B cell (primary cell): ENCODE measurements around the gene TBL1XR1. TPM values are rescaled to one million over a fixed set of nuclear protein-coding genes. Genes with fewer than 3 reads are reported as not detected.

Source experiments
- ATAC-seq: fragments of 200-7000 bp; cut with Tn5 transposase; one replicate; pipeline ENCODE4 v1.10.0; 2021; ENCODE audit warnings: low read depth, mild to moderate bottlenecking, moderate number of reproducible peaks, moderate library complexity
- CTCF ChIA-PET: fragments of 350-600 bp; sonication (Branson Sonifier 250); formaldehyde crosslinking; loops from one replicate; lab custom pipeline; 2021; ENCODE audit warnings: antibody characterized with exemption, inconsistent platforms; lab: Charles Lee
- POLR2A ChIA-PET: fragments of 350-600 bp; sonication (Branson Sonifier 250); formaldehyde crosslinking; loops from one replicate; lab custom pipeline; 2021; ENCODE audit warnings: antibody characterized with exemption; lab: Charles Lee
- DNase-seq: peaks from one replicate; pipeline ENCODE4 v3.0.0; 2013
- H2AFZ ChIP-seq: 2 replicates; pipeline ENCODE4 v1.6.1; 2012; ENCODE audit warnings: mild to moderate bottlenecking, low read depth, low read length; ENCODE audit not compliant: insufficient read depth, poor library complexity, severe bottlenecking
- H3K27ac ChIP-seq, 2 donors: 1 replicate in 1 of 2; 2 replicates in 1 of 2; pipeline ENCODE4 v1.5.1; 2012 to 2013; ENCODE audit warnings: low read length in 2 of 2, mild to moderate bottlenecking in 2 of 2, moderate library complexity in 1 of 2
- H3K27me3 ChIP-seq, 4 experiments: fragments of 200-600 bp in 1 of 4; sonication (generic) in 1 of 4; replicated peaks in 1 of 4; 1 replicate in 2 of 4; 2 replicates in 2 of 4; pipeline versions ENCODE4 v1.6.1 to v1.7.0; 2013 to 2016; ENCODE audit warnings: low read length in 3 of 4, mild to moderate bottlenecking in 2 of 4, mixed read lengths in 1 of 4, moderate library complexity in 1 of 4; ENCODE audit not compliant: insufficient read depth in 4 of 4, control insufficient read depth in 3 of 4; ENCODE audit errors: control extremely low read depth in 1 of 4
- H3K36me3 ChIP-seq, 2 experiments: replicated peaks in 1 of 2; 1 replicate in 1 of 2; 2 replicates in 1 of 2; pipeline versions ENCODE4 v1.6.1 to v1.7.1; 2013; ENCODE audit warnings: low read length in 1 of 2; ENCODE audit not compliant: insufficient read depth in 2 of 2, control insufficient read depth in 1 of 2; ENCODE audit errors: control extremely low read depth in 1 of 2, extremely low read depth in 1 of 2
- H3K4me1 ChIP-seq, 2 donors: fragments of 200-600 bp in 1 of 2; sonication (generic) in 1 of 2; 1 replicate in 1 of 2; 2 replicates in 1 of 2; pipeline versions ENCODE4 v1.5.1 to v1.6.1; 2013 to 2017; ENCODE audit warnings: low read length in 2 of 2; ENCODE audit not compliant: control insufficient read depth in 2 of 2, insufficient read depth in 2 of 2
- H3K4me2 ChIP-seq: replicated peaks from 2 replicates; pipeline ENCODE3; 2012; ENCODE audit warnings: mild to moderate bottlenecking, low read depth, low read length; ENCODE audit not compliant: poor library complexity, severe bottlenecking
- H3K4me3 ChIP-seq, 5 experiments: fragments of 200-600 bp in 1 of 5; sonication (generic) in 1 of 5; 1 replicate in 3 of 5; 2 replicates in 2 of 5; pipeline versions ENCODE4 v1.5.1 to v1.7.0; 2011 to 2016; ENCODE audit warnings: low read length in 4 of 5, mild to moderate bottlenecking in 4 of 5, low read depth in 2 of 5, control low read depth in 1 of 5, moderate library complexity in 1 of 5; ENCODE audit not compliant: insufficient read depth in 1 of 5; ENCODE audit errors: control extremely low read depth in 1 of 5, extremely low read depth in 1 of 5
- H3K79me2 ChIP-seq: fragments of 200-600 bp; sonication (generic); one replicate; pipeline ENCODE4 v1.6.0; 2016; ENCODE audit warnings: low read length; ENCODE audit not compliant: control insufficient read depth, insufficient read depth
- H3K9ac ChIP-seq: fragments of 200-600 bp; sonication (generic); 2 replicates; pipeline ENCODE4 v1.6.1; 2017; ENCODE audit warnings: mild to moderate bottlenecking, low read length, moderate library complexity
- H3K9me3 ChIP-seq, 3 donors: one replicate each; pipeline versions ENCODE4 v1.6.1 to v1.7.1; 2013; ENCODE audit warnings: low read length in 2 of 3; ENCODE audit not compliant: control insufficient read depth in 2 of 3, insufficient read depth in 1 of 3; ENCODE audit errors: control extremely low read depth in 1 of 3
- H4K20me1 ChIP-seq: 2 replicates; pipeline ENCODE4 v1.6.0; 2012; ENCODE audit warnings: mild to moderate bottlenecking, low read length; ENCODE audit not compliant: insufficient read depth, control insufficient read depth, poor library complexity, severe bottlenecking
- H3K27ac Mint-ChIP-seq: one replicate; pipeline ENCODE4 v1.8.0; 2021; ENCODE audit warnings: mixed read lengths
- H3K27me3 Mint-ChIP-seq: one replicate; pipeline ENCODE4 v1.8.0; 2021; ENCODE audit warnings: mixed read lengths
- H3K4me1 Mint-ChIP-seq: one replicate; pipeline ENCODE4 v1.8.0; 2021; ENCODE audit warnings: mixed read lengths
- H3K4me3 Mint-ChIP-seq: one replicate; pipeline ENCODE4 v1.8.0; 2021; ENCODE audit warnings: mixed read lengths
- H3K9me3 Mint-ChIP-seq: one replicate; pipeline ENCODE4 v1.8.0; 2022; ENCODE audit warnings: mixed read lengths; ENCODE audit not compliant: insufficient read depth
- EZH2 ChIP-seq: IDR thresholded peaks from 2 replicates; pipeline ENCODE4 v1.6.1; 2012; ENCODE audit warnings: borderline replicate concordance, low read depth, mild to moderate bottlenecking, moderate library complexity, low read length; ENCODE audit not compliant: insufficient read depth, poor library complexity, severe bottlenecking
- WGBS: methylation state at CpG from one replicate; pipeline ENCODE4 v1.1.5; 2013; ENCODE audit warnings: missing lambda C conversion rate; ENCODE audit not compliant: insufficient coverage; 5-methylcytosine and 5-hydroxymethylcytosine counted together
- intact Hi-C: fragments of 100-400 bp; cut with micrococcal nuclease; formaldehyde crosslinking; loops from one replicate; pipeline ENCODE4 v1.10.0; 2022
- polyA plus RNA-seq: library from polyadenylated mRNA; depleted of rRNA; stranded (reverse); fragments of >200 nt; gene quantifications from 2 replicates; pipeline ENCODE4 v1.2.3, GENCODE V29; 2012
- total RNA-seq, 2 donors: library from RNA; stranded (reverse); fragments of 120-200 nt in 1 of 2; gene quantifications; 1 replicate in 1 of 2; 2 replicates in 1 of 2; pipeline versions ENCODE4 v1.2.3 to v1.2.4, GENCODE V29; 2013 to 2022
- TF ChIP-seq, protein P1 (sequence below): fragments of 200-600 bp; IDR thresholded peaks from one replicate; pipeline ENCODE4 v1.8.0; 2022; ENCODE audit warnings: antibody characterized with exemption, mild to moderate bottlenecking

TBL1XR1 gene
- total and polyA plus RNA-seq, 2 donors (not counting 1 experiment from before 2014, with no cell fraction given) = 17.6 to 128 TPM

DNA sequence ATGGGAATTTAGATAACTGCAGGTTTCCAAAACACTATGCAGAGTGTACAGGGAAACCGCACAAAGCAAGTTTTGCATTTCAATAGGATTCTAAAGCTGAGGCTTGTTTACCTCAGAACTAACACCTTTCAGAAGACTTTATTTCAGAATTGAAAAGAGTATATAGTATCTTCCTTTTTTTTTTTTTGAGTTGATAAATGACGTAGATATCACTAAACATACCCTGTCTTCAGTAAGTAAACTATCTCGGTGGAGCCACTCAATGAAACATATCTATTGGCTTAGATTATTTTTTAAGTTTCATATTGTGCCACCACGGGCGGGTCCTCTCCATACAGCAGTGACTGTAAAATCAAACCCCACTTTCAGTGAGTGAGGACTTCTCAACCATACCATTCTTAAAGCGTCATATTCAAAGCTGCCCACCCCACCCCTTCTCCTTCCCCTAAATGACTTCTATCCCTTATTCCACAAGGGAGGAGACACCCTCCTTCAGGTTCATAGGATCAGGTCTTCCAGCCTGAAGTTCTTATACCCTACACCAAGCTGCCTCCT, 2.0 kb upstream of the TBL1XR1 start:
- 29% methylated on average over 1 of the region's 6 CpGs for WGBS
- Histone ChIP-seq H3K4me3 (peak overlapping the region in 1 of 5 experiments; percentile 31), H3K36me3 (no peaks in the 10 kb centered on the region), H3K9me3 (peaks cover 0 to 8% (median 2%) of the 10 kb centered on the region in 3 donors), H3K9ac (no peak overlapping the region), H4K20me1 (no peaks in the 10 kb centered on the region), H3K4me2 (peak overlapping the region; percentile 79), H3K27ac (peak overlapping the region; percentile 7 to 74), H3K79me2 (peaks cover 22% of the 10 kb centered on the region), H2AFZ (no peak overlapping the region), H3K27me3 (no peaks in the 10 kb centered on the region), H3K4me1 (peaks cover 33 to 35% of the 10 kb centered on the region in 2 donors)
- ChIA-PET CTCF (interaction anchor here (1.0 to 6.5 kb wide), 10 partner anchors 16 to 162 kb away, joined by 3 to 73 read pairs (median 4); no protein-coding TSS in a partner anchor), POLR2A (interaction anchor here (0.6 to 3.4 kb wide), 6 partner anchors 47 to 160 kb away, joined by 3 to 48 read pairs (median 4); no protein-coding TSS in a partner anchor)
- TF ChIP-seq, protein P1, sequence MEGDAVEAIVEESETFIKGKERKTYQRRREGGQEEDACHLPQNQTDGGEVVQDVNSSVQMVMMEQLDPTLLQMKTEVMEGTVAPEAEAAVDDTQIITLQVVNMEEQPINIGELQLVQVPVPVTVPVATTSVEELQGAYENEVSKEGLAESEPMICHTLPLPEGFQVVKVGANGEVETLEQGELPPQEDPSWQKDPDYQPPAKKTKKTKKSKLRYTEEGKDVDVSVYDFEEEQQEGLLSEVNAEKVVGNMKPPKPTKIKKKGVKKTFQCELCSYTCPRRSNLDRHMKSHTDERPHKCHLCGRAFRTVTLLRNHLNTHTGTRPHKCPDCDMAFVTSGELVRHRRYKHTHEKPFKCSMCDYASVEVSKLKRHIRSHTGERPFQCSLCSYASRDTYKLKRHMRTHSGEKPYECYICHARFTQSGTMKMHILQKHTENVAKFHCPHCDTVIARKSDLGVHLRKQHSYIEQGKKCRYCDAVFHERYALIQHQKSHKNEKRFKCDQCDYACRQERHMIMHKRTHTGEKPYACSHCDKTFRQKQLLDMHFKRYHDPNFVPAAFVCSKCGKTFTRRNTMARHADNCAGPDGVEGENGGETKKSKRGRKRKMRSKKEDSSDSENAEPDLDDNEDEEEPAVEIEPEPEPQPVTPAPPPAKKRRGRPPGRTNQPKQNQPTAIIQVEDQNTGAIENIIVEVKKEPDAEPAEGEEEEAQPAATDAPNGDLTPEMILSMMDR = no peak
- no peak for TF ChIP-seq EZH2
- peak overlapping the region; percentile 84 for H3K4me3 Mint-ChIP-seq
- H3K27me3 Mint-ChIP-seq = no peaks in the 10 kb centered on the region
- ATAC-seq (no peak), DNase-seq (peak; percentile 28)
- H3K27ac Mint-ChIP-seq = peak overlapping the region; percentile 80
- intact Hi-C loops = loop anchor here (2.0 to 5.0 kb wide), 3 partner anchors 33 to 580 kb away; no protein-coding TSS in a partner anchor
- no peaks in the 10 kb centered on the region for H3K9me3 Mint-ChIP-seq
- H3K4me1 Mint-ChIP-seq = peaks cover 48% of the 10 kb centered on the region
